LHCN-M2 (cell line): ENCODE results near the gene FKBP4. TPM values are rescaled to one million over a fixed set of nuclear protein-coding genes. Genes with fewer than 3 reads are reported as not detected.
"Not testable (repeated sequence)": the region's sequence is repeated elsewhere in the genome, so short reads cannot be mapped to it uniquely, and the experiment has no call there.

Experiments
- DNase-seq: peaks from one replicate; pipeline ENCODE4 v3.0.0-alpha.2; 2012; ENCODE audit warnings: low read depth
- polyA plus RNA-seq: library from polyadenylated mRNA; unstranded; fragments of >200 nt; gene quantifications from one replicate; pipeline ENCODE4 v1.2.1, GENCODE V29; 2012; ENCODE audit warnings: missing spikeins
- total RNA-seq: library from RNA; depleted of rRNA; stranded (reverse); fragments of >200 nt; gene quantifications from 2 replicates; pipeline ENCODE4 v1.2.3, GENCODE V29; 2014; rRNA removed

Gene FKBP4
- 50.0 and 55.5 TPM in 2 replicates for total RNA-seq
- 31.3 TPM for polyA plus RNA-seq

- peak; percentile 73 for DNase-seq
Measured at GRCh38 chr12:2794736-2795289, at the start of gene FKBP4. Gene FKBP4, plus strand, starts transcription at chr12:2794970. Its CDS starts 170 bp downstream, at chr12:2795140.

GRCh38 chr12:2745655-2746054 is 49.1 kb upstream of the FKBP4 start:
- no peak for DNase-seq

DNA sequence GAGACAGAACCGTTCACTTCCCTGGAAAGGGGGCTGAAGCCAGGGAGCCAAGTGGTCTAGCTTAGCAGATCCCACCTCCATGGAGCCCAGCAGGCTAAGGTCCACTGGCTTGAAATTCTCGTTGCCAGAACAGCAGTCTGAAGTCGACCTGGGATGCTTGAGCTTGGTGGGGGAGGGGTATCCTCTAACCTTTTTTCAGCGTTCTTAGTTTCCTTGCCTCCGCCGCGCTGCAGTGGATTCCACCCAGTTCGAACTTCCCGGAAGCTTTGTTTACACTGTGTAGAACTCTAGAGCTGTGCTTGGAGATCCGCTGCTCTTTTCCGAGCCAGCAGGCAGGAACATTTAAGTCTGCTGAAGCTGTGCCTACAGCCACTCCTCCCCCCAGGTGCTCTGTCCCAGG is 45.2 kb upstream of the FKBP4 start:
- DNase-seq = no peak

- DNase-seq = no peak
Measured at GRCh38 chr12:2750185-2750584, 44.6 kb upstream of the FKBP4 start.

- no peak for DNase-seq
Measured at GRCh38 chr12:2751230-2751629, 43.5 kb upstream of the FKBP4 start.

- DNase-seq = no peak
Measured at GRCh38 chr12:2751686-2752085, 43.1 kb upstream of the FKBP4 start.

GRCh38 chr12:2752676-2753371 is 41.9 kb upstream of the FKBP4 start:
- peak; percentile 50 for DNase-seq

- DNase-seq = no peak
Measured at GRCh38 chr12:2753536-2753935, 41.2 kb upstream of the FKBP4 start.

- no peak for DNase-seq
Measured at GRCh38 chr12:2754208-2754607, 40.6 kb upstream of the FKBP4 start.

DNA sequence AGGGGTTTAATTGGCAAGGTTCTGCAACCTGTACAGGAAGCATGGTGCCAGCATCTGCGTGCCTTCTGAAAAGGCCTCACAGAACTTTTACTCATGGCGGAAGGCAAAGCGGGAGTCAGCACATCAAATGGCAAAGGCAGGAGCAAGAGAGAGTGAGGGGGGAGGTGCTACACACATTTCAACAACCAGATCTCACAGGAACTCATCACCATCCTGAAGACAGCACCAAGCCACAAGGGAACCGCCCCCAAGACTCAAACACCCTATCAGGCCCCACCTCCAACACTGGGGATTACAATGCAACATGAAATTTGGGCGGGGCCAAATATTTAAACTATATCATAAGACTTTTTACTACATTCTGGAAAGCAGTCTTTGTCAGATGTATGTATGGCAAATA is 38.0 kb upstream of the FKBP4 start:
- DNase-seq = no peak

DNA sequence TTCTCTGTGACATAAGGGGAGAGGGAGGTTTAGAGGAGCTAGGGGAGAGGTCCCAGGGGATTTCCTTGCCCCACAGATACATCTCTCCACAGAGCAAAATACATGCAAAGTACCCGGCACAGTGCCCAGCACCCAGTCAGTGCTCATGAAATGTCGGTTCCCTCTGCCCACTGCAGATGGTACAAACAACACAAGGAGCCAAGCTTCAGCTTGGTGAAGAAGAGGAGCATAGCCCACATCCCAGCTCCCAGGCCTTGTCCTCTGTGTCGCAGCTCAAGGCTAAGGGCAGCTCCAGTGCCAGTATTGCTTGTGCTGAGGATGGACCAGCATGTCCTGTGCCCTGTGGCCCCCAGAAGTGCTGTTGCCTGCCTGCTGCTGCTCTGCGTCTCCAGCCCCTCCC is 35.0 kb upstream of the FKBP4 start:
- no peak for DNase-seq

- DNase-seq = no peak
Measured at GRCh38 chr12:2764398-2764797, 30.4 kb upstream of the FKBP4 start.

GRCh38 chr12:2765052-2765451 is 29.7 kb upstream of the FKBP4 start:
- DNase-seq = no peak

GRCh38 chr12:2765608-2766007 is 29.2 kb upstream of the FKBP4 start:
- no peak for DNase-seq

DNA sequence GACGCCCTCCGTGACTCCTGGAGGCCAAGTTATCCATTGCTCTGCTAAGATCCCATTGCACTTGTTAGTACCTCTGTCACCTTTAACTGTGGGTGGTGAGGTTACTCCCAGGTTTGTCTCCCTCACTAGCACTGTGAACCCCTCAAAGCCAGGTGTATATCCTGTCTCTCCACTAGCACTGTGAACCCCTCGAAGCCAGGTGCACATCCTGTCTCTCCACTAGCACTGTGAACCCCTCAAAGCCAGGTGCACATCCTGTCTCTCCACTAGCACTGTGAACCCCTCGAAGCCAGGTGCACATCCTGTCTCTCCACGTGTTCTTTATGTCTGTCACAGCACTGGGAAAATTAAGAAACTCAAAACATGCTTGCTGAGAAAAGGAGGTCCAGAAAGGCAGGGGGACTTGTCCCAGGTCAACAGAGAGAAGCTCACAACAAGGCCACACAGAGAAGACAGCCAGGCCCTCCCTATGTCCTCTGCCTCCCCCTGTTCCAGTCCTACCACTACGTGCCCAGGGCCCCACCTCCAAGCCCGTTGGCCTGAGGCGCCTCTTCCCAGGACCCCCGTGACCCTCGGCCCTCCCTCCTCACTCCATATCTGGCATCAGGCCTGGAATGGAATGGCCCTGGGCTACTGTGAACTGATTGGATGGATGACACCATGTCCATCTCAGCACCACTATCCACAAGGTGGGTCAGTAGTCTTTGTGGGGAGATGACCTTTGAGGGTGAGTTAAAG is 26.4 kb upstream of the FKBP4 start:
- no peak for DNase-seq

- no peak for DNase-seq
Measured at GRCh38 chr12:2769866-2770533, 24.8 kb upstream of the FKBP4 start.

DNA sequence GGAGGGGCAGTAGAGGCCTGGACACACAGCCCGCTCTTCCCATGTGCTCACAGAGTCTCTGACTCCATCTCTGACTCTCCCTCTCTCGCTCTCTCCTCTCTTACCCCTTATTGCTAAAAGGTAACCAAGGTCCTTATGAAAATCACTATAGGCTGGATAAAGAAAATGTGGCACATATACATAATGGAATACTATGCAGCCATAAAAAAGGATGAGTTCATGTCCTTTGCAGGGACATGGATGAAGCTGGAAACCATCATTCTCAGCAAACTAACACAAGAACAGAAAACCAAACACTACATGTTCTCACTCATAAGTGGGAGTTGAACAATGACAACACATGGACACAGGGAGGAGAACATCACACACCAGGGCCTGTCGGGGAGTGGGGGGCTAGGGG is 24.2 kb upstream of the FKBP4 start:
- not testable (repeated sequence) for DNase-seq

- DNase-seq = no peak
Measured at GRCh38 chr12:2772370-2772769, 22.4 kb upstream of the FKBP4 start.

GRCh38 chr12:2773199-2773875 is 21.4 kb upstream of the FKBP4 start:
- no peak for DNase-seq

- no peak for DNase-seq
Measured at GRCh38 chr12:2775431-2775830, 19.3 kb upstream of the FKBP4 start.

- no peak for DNase-seq
Measured at GRCh38 chr12:2776129-2776806, 18.5 kb upstream of the FKBP4 start.
